ENCODE results near the gene ANAPC13.

The ANAPC13 gene

DNA sequence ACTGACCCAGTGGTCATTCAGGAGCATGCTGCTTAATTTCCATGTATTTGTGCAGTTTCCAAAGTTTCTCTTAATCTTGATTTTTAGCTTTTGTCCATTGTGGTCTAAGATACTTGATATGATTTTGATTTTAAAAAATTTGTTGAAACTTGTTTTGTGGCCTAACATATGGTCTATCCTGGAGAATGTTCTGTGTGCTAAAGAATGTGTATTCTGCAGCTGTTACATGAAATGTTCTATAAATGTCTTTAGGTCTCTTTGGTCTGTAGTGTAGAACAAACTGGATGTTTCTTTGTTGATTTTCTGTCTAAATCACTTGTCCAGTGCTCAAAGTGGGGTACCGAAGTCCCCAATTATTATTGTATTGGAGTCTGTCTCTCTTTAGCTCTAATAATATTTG, 17.5 kb upstream of the ANAPC13 start:
- no peak overlapping the region for H3K9ac ChIP-seq (ENCODE audit: low read length)
- no peaks in the 10 kb centered on the region for H3K79me1 ChIP-seq (ENCODE audit: low read length)
- H4K12ac ChIP-seq (ENCODE audit: low read depth, low read length) = no peak overlapping the region
- H3K27ac ChIP-seq (ENCODE audit: low read depth, low read length) = no peak overlapping the region
- WGBS (ENCODE audit: extremely low coverage, insufficient coverage, insufficient read length) = no CpG with 5 or more reads among the region's 1 CpG
- H2BK5ac ChIP-seq (ENCODE audit: low read depth, low read length, poor library complexity) = no peak overlapping the region
- H3K4me2 ChIP-seq (ENCODE audit: low read length) = no peak overlapping the region
- H3K36me3 ChIP-seq (ENCODE audit: control insufficient read depth in 1 of 2, insufficient read depth in 2 of 2, low read length in 2 of 2) = no peaks in the 10 kb centered on the region
- H2AK5ac ChIP-seq (ENCODE audit: low read length) = no peak overlapping the region
- H2AFZ ChIP-seq (ENCODE audit: insufficient read depth, low read length, poor library complexity) = no peak overlapping the region
- H3K14ac ChIP-seq (ENCODE audit: low read length) = no peak overlapping the region
- no peak overlapping the region for H3K23ac ChIP-seq (ENCODE audit: low read length)
- H4K8ac ChIP-seq (ENCODE audit: low read depth, low read length) = no peak overlapping the region
- H4K91ac ChIP-seq (ENCODE audit: low read depth, low read length) = no peak overlapping the region
- H3K4ac ChIP-seq (ENCODE audit: low read depth, low read length) = no peak overlapping the region
- no peaks in the 10 kb centered on the region for H3K9me3 ChIP-seq (ENCODE audit: insufficient read depth, low read depth, low read length)
- H3K4me1 ChIP-seq (ENCODE audit: control insufficient read depth in 1 of 2, insufficient read depth in 2 of 2, low read length in 2 of 2) = no peaks in the 10 kb centered on the region
- H3K4me3 ChIP-seq (ENCODE audit: low read depth, low read length) = no peak overlapping the region
- no peaks in the 10 kb centered on the region for H3K79me2 ChIP-seq (ENCODE audit: control insufficient read depth, insufficient read depth, low read length, poor library complexity)
- H3K18ac ChIP-seq (ENCODE audit: low read length) = no peak overlapping the region
- no peak for DNase-seq
- H2BK12ac ChIP-seq (ENCODE audit: low read length) = no peak overlapping the region
- no peaks in the 10 kb centered on the region for H3K27me3 ChIP-seq (ENCODE audit: insufficient read depth, low read length)
- no peak overlapping the region for H2BK120ac ChIP-seq (ENCODE audit: insufficient read depth, low read length, poor library complexity)

DNA sequence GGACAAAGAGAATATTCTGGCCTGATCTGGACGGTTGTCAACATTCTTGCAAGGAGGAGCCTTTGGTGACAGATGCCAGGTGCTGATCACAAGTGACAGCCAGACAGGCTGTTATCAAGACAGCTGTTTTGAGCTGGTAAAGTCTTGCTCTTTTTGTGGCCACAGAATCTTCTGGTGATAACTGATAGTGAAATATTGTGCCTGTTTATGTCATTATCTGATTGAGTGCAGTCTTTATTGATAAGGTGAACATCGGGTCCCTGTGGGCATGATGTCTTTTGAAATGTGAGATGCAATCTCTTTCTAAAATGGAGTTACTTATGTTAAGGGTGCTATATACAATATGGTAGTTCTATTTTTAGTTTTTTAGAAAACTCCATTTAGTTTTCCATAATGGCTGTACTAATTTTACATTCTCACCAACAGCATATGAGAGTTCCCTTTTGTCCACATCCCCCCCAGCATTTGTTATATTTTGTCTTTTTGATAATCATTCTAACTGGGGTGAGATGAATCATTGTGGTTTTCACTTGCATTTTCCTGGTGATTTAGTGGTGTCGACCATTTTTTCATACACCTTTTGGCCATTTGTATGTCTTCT, 10.8 kb upstream of the ANAPC13 start:
- H2BK120ac ChIP-seq (ENCODE audit: insufficient read depth, low read length, poor library complexity) = no peak overlapping the region
- no peaks in the 10 kb centered on the region for H3K79me2 ChIP-seq (ENCODE audit: control insufficient read depth, insufficient read depth, low read length, poor library complexity)
- no peak overlapping the region for H3K14ac ChIP-seq (ENCODE audit: low read length)
- H3K27me3 ChIP-seq (ENCODE audit: insufficient read depth, low read length) = no peaks in the 10 kb centered on the region
- H2BK5ac ChIP-seq (ENCODE audit: low read depth, low read length, poor library complexity) = no peak overlapping the region
- H2AK5ac ChIP-seq (ENCODE audit: low read length) = no peak overlapping the region
- no peaks in the 10 kb centered on the region for H3K36me3 ChIP-seq (ENCODE audit: control insufficient read depth in 1 of 2, insufficient read depth in 2 of 2, low read length in 2 of 2)
- no peak overlapping the region for H3K4me3 ChIP-seq (ENCODE audit: low read depth, low read length)
- no peak overlapping the region for H4K8ac ChIP-seq (ENCODE audit: low read depth, low read length)
- no peak overlapping the region for H3K18ac ChIP-seq (ENCODE audit: low read length)
- no peak for DNase-seq
- H4K91ac ChIP-seq (ENCODE audit: low read depth, low read length) = no peak overlapping the region
- no CpG with 5 or more reads among the region's 3 CpGs for WGBS (ENCODE audit: extremely low coverage, insufficient coverage, insufficient read length)
- H3K9ac ChIP-seq (ENCODE audit: low read length) = no peak overlapping the region
- H3K9me3 ChIP-seq (ENCODE audit: insufficient read depth, low read depth, low read length) = no peaks in the 10 kb centered on the region
- H2BK12ac ChIP-seq (ENCODE audit: low read length) = no peak overlapping the region
- H3K79me1 ChIP-seq (ENCODE audit: low read length) = no peaks in the 10 kb centered on the region
- no peak overlapping the region for H3K23ac ChIP-seq (ENCODE audit: low read length)
- no peak overlapping the region for H3K4ac ChIP-seq (ENCODE audit: low read depth, low read length)
- H3K4me2 ChIP-seq (ENCODE audit: low read length) = no peak overlapping the region
- H4K12ac ChIP-seq (ENCODE audit: low read depth, low read length) = no peak overlapping the region
- no peak overlapping the region for H2AFZ ChIP-seq (ENCODE audit: insufficient read depth, low read length, poor library complexity)
- no peaks in the 10 kb centered on the region for H3K4me1 ChIP-seq (ENCODE audit: control insufficient read depth in 1 of 2, insufficient read depth in 2 of 2, low read length in 2 of 2)
- no peak overlapping the region for H3K27ac ChIP-seq (ENCODE audit: low read depth, low read length)

DNA sequence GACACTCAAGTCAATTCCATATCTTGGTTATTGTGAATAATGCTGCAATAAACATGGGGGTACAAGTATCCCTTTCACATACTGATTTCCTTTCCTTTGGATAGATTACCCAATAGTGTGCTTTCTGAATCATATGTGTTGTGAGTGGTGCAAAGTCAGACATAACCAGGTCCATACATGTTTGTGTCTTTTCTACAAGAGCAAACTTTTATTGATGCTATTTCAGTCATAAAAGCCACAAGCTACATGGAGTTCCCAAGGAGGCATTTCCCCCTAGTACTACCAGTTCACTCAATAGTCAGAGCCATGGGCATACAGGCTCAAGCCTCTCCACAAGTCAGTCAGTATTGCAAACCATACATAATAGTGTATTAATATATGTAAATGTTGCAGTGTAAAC, 10.2 kb upstream of the ANAPC13 start:
- H2AK5ac ChIP-seq (ENCODE audit: low read length) = no peak overlapping the region
- no peak overlapping the region for H2BK5ac ChIP-seq (ENCODE audit: low read depth, low read length, poor library complexity)
- no peak overlapping the region for H2BK120ac ChIP-seq (ENCODE audit: insufficient read depth, low read length, poor library complexity)
- no peak overlapping the region for H3K4me3 ChIP-seq (ENCODE audit: low read depth, low read length)
- no peaks in the 10 kb centered on the region for H3K9me3 ChIP-seq (ENCODE audit: insufficient read depth, low read depth, low read length)
- no peak overlapping the region for H4K8ac ChIP-seq (ENCODE audit: low read depth, low read length)
- no peaks in the 10 kb centered on the region for H3K27me3 ChIP-seq (ENCODE audit: insufficient read depth, low read length)
- no peaks in the 10 kb centered on the region for H3K36me3 ChIP-seq (ENCODE audit: control insufficient read depth in 1 of 2, insufficient read depth in 2 of 2, low read length in 2 of 2)
- H3K79me1 ChIP-seq (ENCODE audit: low read length) = no peaks in the 10 kb centered on the region
- H4K91ac ChIP-seq (ENCODE audit: low read depth, low read length) = no peak overlapping the region
- no peak overlapping the region for H3K18ac ChIP-seq (ENCODE audit: low read length)
- no peak overlapping the region for H4K12ac ChIP-seq (ENCODE audit: low read depth, low read length)
- no peak overlapping the region for H3K4me2 ChIP-seq (ENCODE audit: low read length)
- H2BK12ac ChIP-seq (ENCODE audit: low read length) = no peak overlapping the region
- DNase-seq = no peak
- no peaks in the 10 kb centered on the region for H3K4me1 ChIP-seq (ENCODE audit: control insufficient read depth in 1 of 2, insufficient read depth in 2 of 2, low read length in 2 of 2)
- no peak overlapping the region for H3K23ac ChIP-seq (ENCODE audit: low read length)
- H3K4ac ChIP-seq (ENCODE audit: low read depth, low read length) = no peak overlapping the region
- H3K14ac ChIP-seq (ENCODE audit: low read length) = no peak overlapping the region
- no peak overlapping the region for H3K27ac ChIP-seq (ENCODE audit: low read depth, low read length)
- no peak overlapping the region for H3K9ac ChIP-seq (ENCODE audit: low read length)
- no peaks in the 10 kb centered on the region for H3K79me2 ChIP-seq (ENCODE audit: control insufficient read depth, insufficient read depth, low read length, poor library complexity)
- no peak overlapping the region for H2AFZ ChIP-seq (ENCODE audit: insufficient read depth, low read length, poor library complexity)

DNA sequence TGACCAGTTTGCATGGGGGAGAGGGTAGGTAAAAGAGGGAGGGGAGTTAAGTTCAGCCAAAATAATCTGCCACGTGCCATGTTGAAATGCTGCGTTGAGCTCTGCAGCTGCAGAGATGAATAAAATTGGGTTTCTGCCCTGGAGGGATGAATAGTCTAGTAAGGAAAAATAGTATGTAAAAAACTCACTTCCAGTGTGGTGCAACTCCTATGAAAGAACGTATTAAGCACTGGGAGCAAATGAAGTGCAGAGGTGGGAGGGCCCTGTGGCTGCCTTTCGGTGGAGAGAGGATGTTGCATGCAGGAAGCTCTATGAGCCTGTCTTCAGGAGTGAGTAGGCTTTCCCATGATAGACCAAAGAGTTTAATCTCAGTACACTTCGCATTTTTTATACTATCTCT, 8.7 kb upstream of the ANAPC13 start:
- peak in 1 of 2 donors; percentile 26 for DNase-seq
- WGBS (ENCODE audit: extremely low coverage, insufficient coverage, insufficient read length) = no CpG with 5 or more reads among the region's 5 CpGs
- no peak overlapping the region for H4K91ac ChIP-seq (ENCODE audit: low read depth, low read length)

More for the DNA sequence above, 8.7 kb upstream of the ANAPC13 start:
- no peak overlapping the region for H3K4ac ChIP-seq (ENCODE audit: low read depth, low read length)
- no peak overlapping the region for H3K23ac ChIP-seq (ENCODE audit: low read length)
- H2BK5ac ChIP-seq (ENCODE audit: low read depth, low read length, poor library complexity) = no peak overlapping the region
- no peak overlapping the region for H4K8ac ChIP-seq (ENCODE audit: low read depth, low read length)
- H3K18ac ChIP-seq (ENCODE audit: low read length) = no peak overlapping the region
- H3K79me1 ChIP-seq (ENCODE audit: low read length) = no peaks in the 10 kb centered on the region
- H3K9me3 ChIP-seq (ENCODE audit: insufficient read depth, low read depth, low read length) = no peaks in the 10 kb centered on the region
- no peaks in the 10 kb centered on the region for H3K79me2 ChIP-seq (ENCODE audit: control insufficient read depth, insufficient read depth, low read length, poor library complexity)
- H3K27me3 ChIP-seq (ENCODE audit: insufficient read depth, low read length) = no peaks in the 10 kb centered on the region
- H4K12ac ChIP-seq (ENCODE audit: low read depth, low read length) = no peak overlapping the region
- H3K27ac ChIP-seq (ENCODE audit: low read depth, low read length) = no peak overlapping the region
- no peak overlapping the region for H2AFZ ChIP-seq (ENCODE audit: insufficient read depth, low read length, poor library complexity)
- H3K4me2 ChIP-seq (ENCODE audit: low read length) = no peak overlapping the region
- no peak overlapping the region for H3K4me3 ChIP-seq (ENCODE audit: low read depth, low read length)
- no peak overlapping the region for H3K9ac ChIP-seq (ENCODE audit: low read length)
- H3K36me3 ChIP-seq (ENCODE audit: control insufficient read depth in 1 of 2, insufficient read depth in 2 of 2, low read length in 2 of 2) = no peaks in the 10 kb centered on the region
- H3K4me1 ChIP-seq (ENCODE audit: control insufficient read depth in 1 of 2, insufficient read depth in 2 of 2, low read length in 2 of 2) = no peaks in the 10 kb centered on the region
- no peak overlapping the region for H2AK5ac ChIP-seq (ENCODE audit: low read length)
- H2BK120ac ChIP-seq (ENCODE audit: insufficient read depth, low read length, poor library complexity) = no peak overlapping the region
- H3K14ac ChIP-seq (ENCODE audit: low read length) = no peak overlapping the region
- no peak overlapping the region for H2BK12ac ChIP-seq (ENCODE audit: low read length)

Measured in trophoblast cell (in vitro differentiated cells and primary cell).